Fibroblast of lung (primary cell): ENCODE data around the gene FOXL2. TPM values are rescaled to one million over a fixed set of nuclear protein-coding genes. Genes with fewer than 3 reads are reported as not detected.

Experiments used
- DNase-seq, 2 donors: peaks; one replicate each; pipeline versions ENCODE4 v3.0.0 to v3.0.0-alpha.2; 2010; ENCODE audit warnings: low read depth in 2 of 2
- H2AFZ ChIP-seq: 2 replicates; pipeline ENCODE4 v1.5.1; 2012; ENCODE audit warnings: low read length, control low read depth, inconsistent platforms
- H3K27ac ChIP-seq: 2 replicates; pipeline ENCODE4 v1.5.1; 2011; ENCODE audit warnings: low read length, control low read depth; ENCODE audit not compliant: insufficient read depth
- H3K27me3 ChIP-seq: 2 replicates; pipeline ENCODE4 v1.5.1; 2011; ENCODE audit warnings: mild to moderate bottlenecking, low read length; ENCODE audit not compliant: control insufficient read depth, insufficient read depth
- H3K36me3 ChIP-seq: 2 replicates; pipeline ENCODE4 v1.5.1; 2011; ENCODE audit warnings: low read length; ENCODE audit not compliant: control insufficient read depth, insufficient read depth
- H3K4me1 ChIP-seq: 2 replicates; pipeline ENCODE4 v1.5.1; 2011; ENCODE audit warnings: low read length; ENCODE audit not compliant: control insufficient read depth, insufficient read depth; ENCODE audit errors: extremely low read depth
- H3K4me2 ChIP-seq: 2 replicates; pipeline ENCODE4 v1.5.1; 2011; ENCODE audit warnings: low read length, control low read depth; ENCODE audit not compliant: insufficient read depth; ENCODE audit errors: extremely low read depth
- H3K4me3 ChIP-seq, 4 experiments: fragments of 200-600 bp in 1 of 4; sonication (generic) in 1 of 4; replicated peaks in 1 of 4; 2 replicates each; pipeline ENCODE4 v1.5.1; 2011 to 2016; ENCODE audit warnings: low read length in 4 of 4, low read depth in 3 of 4, mild to moderate bottlenecking in 3 of 4, control low read depth in 2 of 4, inconsistent platforms in 1 of 4, mixed read lengths in 1 of 4; ENCODE audit not compliant: insufficient read depth in 1 of 4; ENCODE audit errors: control extremely low read depth in 1 of 4
- H3K79me2 ChIP-seq: 2 replicates; pipeline ENCODE4 v1.5.1; 2012; ENCODE audit warnings: mild to moderate bottlenecking, low read length, inconsistent platforms; ENCODE audit not compliant: control insufficient read depth, insufficient read depth
- H3K9ac ChIP-seq: 2 replicates; pipeline ENCODE4 v1.5.1; 2011; ENCODE audit warnings: mild to moderate bottlenecking, low read length, control low read depth; ENCODE audit not compliant: insufficient read depth
- H3K9me3 ChIP-seq: 2 replicates; pipeline ENCODE4 v1.5.1; 2012; ENCODE audit warnings: low read depth, low read length; ENCODE audit not compliant: control insufficient read depth, insufficient read depth
- H4K20me1 ChIP-seq: 2 replicates; pipeline ENCODE4 v1.5.1; 2011; ENCODE audit warnings: low read length; ENCODE audit not compliant: control insufficient read depth, insufficient read depth; ENCODE audit errors: extremely low read depth
- CTCF ChIP-seq, 2 donors: IDR thresholded peaks in 1 of 2; conservative IDR thresholded peaks in 1 of 2; 1 replicate in 1 of 2; 2 replicates in 1 of 2; pipeline ENCODE4 v1.5.1; 2011 to 2012; ENCODE audit warnings: low read length in 2 of 2, control low read depth in 1 of 2, inconsistent platforms in 1 of 2, low read depth in 1 of 2, mild to moderate bottlenecking in 1 of 2
- EZH2 ChIP-seq: IDR thresholded peaks from 2 replicates; pipeline ENCODE4 v1.5.1; 2012; ENCODE audit warnings: low read length, control low read depth, mild to moderate bottlenecking; ENCODE audit errors: missing control alignments
- polyA plus RNA-seq, 2 donors: library from polyadenylated mRNA; depleted of rRNA in 1 of 2; stranded (reverse) in 1 of 2; unstranded in 1 of 2; fragments of >200 nt; gene quantifications; 2 replicates each; pipeline ENCODE4 v1.2.1, GENCODE V29; 2011 to 2012; ENCODE audit warnings: missing spikeins in 1 of 2
- total RNA-seq: library from RNA; depleted of rRNA; stranded (reverse); fragments of >200 nt; gene quantifications from 2 replicates; pipeline ENCODE4 v1.2.1, GENCODE V29; 2014

Gene FOXL2
- total and polyA plus RNA-seq, 2 donors (not counting 1 experiment from before 2014, with no cell fraction given): under 0.01 to 0.02 TPM

GRCh38 chr3:138962854-138963560 lies 16.1 kb upstream of the FOXL2 start:
- H3K4me3 ChIP-seq: no peak overlapping the region
- TF ChIP-seq CTCF (conservative IDR thresholded peaks at IDR 0.05 in 1 of 2, IDR thresholded peaks at IDR 0.05 in 1 of 2; ENCODE audit: low read depth in 1 of 2, low read length in 2 of 2) (no peak), EZH2 (no peak)
- no peak overlapping the region for H3K27ac ChIP-seq
- H2AFZ ChIP-seq: no peak overlapping the region
- peaks cover 20% of the 10 kb centered on the region for H3K27me3 ChIP-seq
- no peak overlapping the region for H3K4me2 ChIP-seq
- no peaks in the 10 kb centered on the region for H3K36me3 ChIP-seq
- no peaks in the 10 kb centered on the region for H4K20me1 ChIP-seq
- H3K4me1 ChIP-seq: no peaks in the 10 kb centered on the region
- no peak for DNase-seq
- no peaks in the 10 kb centered on the region for H3K9me3 ChIP-seq
- H3K79me2 ChIP-seq: no peaks in the 10 kb centered on the region
- H3K9ac ChIP-seq: no peak overlapping the region

- H3K4me3 ChIP-seq: no peak overlapping the region
These were observed 13.5 kb upstream of the FOXL2 start for GRCh38 chr3:138960417-138960852.

GRCh38 chr3:138950701-138951100 lies 3.8 kb upstream of the FOXL2 start:
- Histone ChIP-seq H3K27me3 (peaks cover 69% of the 10 kb centered on the region), H2AFZ (no peak overlapping the region), H3K4me3 (no peak overlapping the region), H4K20me1 (no peaks in the 10 kb centered on the region), H3K9me3 (no peaks in the 10 kb centered on the region), H3K4me2 (no peak overlapping the region), H3K36me3 (no peaks in the 10 kb centered on the region), H3K9ac (no peak overlapping the region), H3K4me1 (no peaks in the 10 kb centered on the region), H3K27ac (no peak overlapping the region), H3K79me2 (no peaks in the 10 kb centered on the region)
- TF ChIP-seq EZH2 (no peak), CTCF (conservative IDR thresholded peaks at IDR 0.05 in 1 of 2, IDR thresholded peaks at IDR 0.05 in 1 of 2; ENCODE audit: low read depth in 1 of 2, low read length in 2 of 2) (no peak)
- no peak for DNase-seq

More at GRCh38 chr3:138960417-138960852, 13.5 kb upstream of the FOXL2 start:
- TF ChIP-seq CTCF (conservative IDR thresholded peaks at IDR 0.05 in 1 of 2, IDR thresholded peaks at IDR 0.05 in 1 of 2; ENCODE audit: low read depth in 1 of 2, low read length in 2 of 2): no peak
- TF ChIP-seq EZH2: no peak
- H3K9me3 ChIP-seq: no peaks in the 10 kb centered on the region
- no peak overlapping the region for H3K9ac ChIP-seq
- no peaks in the 10 kb centered on the region for H3K4me1 ChIP-seq
- no peaks in the 10 kb centered on the region for H4K20me1 ChIP-seq
- no peaks in the 10 kb centered on the region for H3K79me2 ChIP-seq
- no peak overlapping the region for H2AFZ ChIP-seq
- H3K4me2 ChIP-seq: no peak overlapping the region
- no peak overlapping the region for H3K27ac ChIP-seq
- peaks cover 23% of the 10 kb centered on the region for H3K27me3 ChIP-seq
- no peaks in the 10 kb centered on the region for H3K36me3 ChIP-seq
- DNase-seq: no peak
